ENCODE data around the gene LPAR1.

DNA sequence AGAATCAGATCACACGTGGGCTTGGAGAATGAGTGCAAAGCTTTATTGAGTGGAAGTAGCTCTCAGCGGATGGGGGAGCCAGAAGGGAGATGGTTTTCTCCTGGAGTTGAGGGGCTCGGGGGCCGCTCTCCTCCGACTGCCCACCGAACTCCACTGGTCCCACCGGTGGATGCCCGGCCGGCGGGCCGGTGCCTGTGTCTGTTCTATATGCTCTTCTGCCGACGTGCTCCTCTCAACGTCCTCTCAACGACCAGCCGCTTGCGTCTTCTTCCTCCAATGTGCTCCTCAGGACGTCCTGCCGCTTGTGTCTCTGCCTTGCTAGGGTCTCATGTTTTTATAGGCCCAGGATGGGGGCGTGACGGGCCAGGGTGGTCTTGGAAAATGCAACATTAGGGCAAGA lies 207.8 kb downstream of the LPAR1 start:
- TF ChIP-seq POLR2AphosphoS5 (IDR thresholded peaks at IDR 0.05), result no peak
- TF ChIP-seq CTCF (IDR thresholded peaks at IDR 0.05), result no peak
- no peak for TF ChIP-seq EP300 (IDR thresholded peaks at IDR 0.05)
